K562 (cell line): ENCODE data around the gene HOXC11. TPM values are rescaled to one million over a fixed set of nuclear protein-coding genes. Genes with fewer than 3 reads are reported as not detected.

ENCODE experiments used
- ATAC-seq: fragments of 200-7000 bp; cut with Tn5 transposase; 3 replicates; pipeline ENCODE4 v1.9.1; 2020; ENCODE audit warnings: moderate library complexity
- BruUV-seq: library from RNA; stranded (reverse); fragments of 400-500 nt; replicated peaks from 2 replicates; lab custom pipeline; 2021; lab: Mats Ljungman, UMichigan
- CTCF ChIA-PET: fragments of 300-600 bp; formaldehyde crosslinking; extraction: SDS; loops from one replicate; lab custom pipeline; 2021; ENCODE audit warnings: low intra/inter-chr PET ratio; lab: Yijun Ruan, JAX
- POLR2A ChIA-PET: fragments of 300-600, 350-650 bp; sonication (Branson Sonifier 250); formaldehyde crosslinking; extraction: SDS; loops from one replicate; lab custom pipeline; 2021; ENCODE audit warnings: antibody characterized with exemption, inconsistent platforms; lab: Yijun Ruan, JAX
- DNase-seq, 4 experiments: peaks; one replicate each; pipeline versions ENCODE4 v3.0.0 to v3.0.0-alpha.2; 2011 to 2018; ENCODE audit warnings: low spot score in 3 of 4, mixed read lengths in 3 of 4; ENCODE audit errors: extremely low read depth in 1 of 4
- FAIRE-seq: peaks from 2 replicates; lab custom pipeline; 2011; peaks lifted over from hg19 to GRCh38; lab: Jason Lieb, UNC
- H2AFZ ChIP-seq: 2 replicates; pipeline ENCODE4 v1.6.0; 2011; ENCODE audit warnings: low read depth, low read length, control low read depth, inconsistent platforms
- H3K27ac ChIP-seq: fragments of 200-600 bp; 3 replicates; pipeline ENCODE4 v1.8.0; 2011; ENCODE audit warnings: low read depth, mild to moderate bottlenecking, control low read depth, inconsistent platforms, low read length, moderate library complexity, mixed read lengths; ENCODE audit errors: extremely low read depth
- H3K27me3 ChIP-seq, 2 experiments: fragments of 300-600 bp in 1 of 2; 2 replicates in 1 of 2; 3 replicates in 1 of 2; pipeline versions ENCODE4 v1.6.0 to v1.8.0; 2011; ENCODE audit warnings: inconsistent platforms in 2 of 2, low read length in 2 of 2, mild to moderate bottlenecking in 1 of 2, mixed read lengths in 1 of 2, moderate library complexity in 1 of 2; ENCODE audit not compliant: control insufficient read depth in 2 of 2, insufficient read depth in 2 of 2
- H3K36me3 ChIP-seq: fragments of 300-600 bp; 3 replicates; pipeline ENCODE4 v1.8.0; 2011; ENCODE audit warnings: mild to moderate bottlenecking, low read length, inconsistent platforms; ENCODE audit not compliant: control insufficient read depth, insufficient read depth
- H3K4me1 ChIP-seq, 2 experiments: fragments of 200-600 bp in 1 of 2; replicated peaks in 1 of 2; 2 replicates in 1 of 2; 3 replicates in 1 of 2; pipeline versions ENCODE4 v1.5.1 to v1.8.0; 2011; ENCODE audit warnings: inconsistent platforms in 2 of 2, low read length in 2 of 2, mild to moderate bottlenecking in 1 of 2, mixed read lengths in 1 of 2, moderate library complexity in 1 of 2; ENCODE audit not compliant: control insufficient read depth in 2 of 2, insufficient read depth in 2 of 2
- H3K4me2 ChIP-seq: 2 replicates; pipeline ENCODE4 v1.6.1; 2011; ENCODE audit warnings: low read length, control low read depth, inconsistent platforms, mixed read lengths; ENCODE audit not compliant: insufficient read depth
- H3K4me3 ChIP-seq: fragments of 200-600 bp; sonication (generic), shearing (Covaris generic); 2 replicates; pipeline ENCODE4 v1.5.1; 2016; ENCODE audit warnings: control low read depth, inconsistent platforms
- H3K79me2 ChIP-seq: fragments of 200-600 bp; 3 replicates; pipeline ENCODE4 v1.8.0; 2011; ENCODE audit warnings: low read length, inconsistent platforms; ENCODE audit not compliant: control insufficient read depth, insufficient read depth
- H3K9ac ChIP-seq, 2 experiments: 2 replicates each; pipeline versions ENCODE4 v1.6.0 to v1.6.1; 2011; ENCODE audit warnings: low read depth in 2 of 2, low read length in 2 of 2, control low read depth in 1 of 2, inconsistent platforms in 1 of 2, mild to moderate bottlenecking in 1 of 2, mixed read lengths in 1 of 2; ENCODE audit not compliant: insufficient read depth in 1 of 2
- H3K9me1 ChIP-seq: one replicate; pipeline ENCODE4 v1.6.0; 2011; ENCODE audit warnings: inconsistent platforms, mild to moderate bottlenecking, low read length, moderate library complexity; ENCODE audit not compliant: control insufficient read depth, insufficient read depth
- H3K9me3 ChIP-seq: replicated peaks from 2 replicates; pipeline ENCODE4 v1.5.1; 2011; ENCODE audit warnings: low read depth, low read length, inconsistent platforms; ENCODE audit not compliant: control insufficient read depth, insufficient read depth
- H4K20me1 ChIP-seq: replicated peaks from 2 replicates; pipeline ENCODE4 v1.6.1; 2011; ENCODE audit warnings: low read length, inconsistent platforms, mixed read lengths; ENCODE audit not compliant: control insufficient read depth, insufficient read depth
- CREBBP ChIP-seq: IDR thresholded peaks from one replicate; pipeline ENCODE4 v1.6.1; 2012; ENCODE audit warnings: low read depth, mild to moderate bottlenecking, control low read depth, inconsistent platforms, low read length
- E2F6 ChIP-seq, 2 experiments: IDR thresholded peaks; 2 replicates each; pipeline ENCODE4 v1.6.1; 2011; ENCODE audit warnings: borderline replicate concordance in 1 of 2, control low read depth in 1 of 2, low read depth in 1 of 2, low read length in 1 of 2, mild to moderate bottlenecking in 1 of 2, mixed read lengths in 1 of 2, moderate library complexity in 1 of 2; ENCODE audit not compliant: insufficient read depth in 1 of 2, insufficient read length in 1 of 2, poor library complexity in 1 of 2, severe bottlenecking in 1 of 2; ENCODE audit errors: extremely low read depth in 1 of 2
- FOSL1 ChIP-seq: fragments of 200-800 bp; sonication (Bioruptor generic); conservative IDR thresholded peaks from 2 replicates; pipeline ENCODE4 v1.6.1; 2016; ENCODE audit warnings: missing genetic modification characterization, missing compliant biosample characterization
- GTF2E2 ChIP-seq: fragments of 200-800 bp; sonication (Bioruptor generic); IDR thresholded peaks from 2 replicates; pipeline ENCODE4 v1.6.1; 2016; ENCODE audit warnings: missing genetic modification characterization, missing compliant biosample characterization
- GTF2F1 ChIP-seq: IDR thresholded peaks from 2 replicates; pipeline ENCODE4 v1.6.1; 2011; ENCODE audit warnings: low read depth, low read length, improper control_type of control experiment
- HNRNPL ChIP-seq: fragments of 200-400 bp; formaldehyde crosslinking; IDR thresholded peaks from 2 replicates; pipeline ENCODE4 v1.6.1; 2017; ENCODE audit warnings: low read depth, mild to moderate bottlenecking, low read length
- MCM2 ChIP-seq: fragments of 450-650 bp; IDR thresholded peaks from 2 replicates; pipeline ENCODE4 v1.6.1; 2017; ENCODE audit warnings: low read depth, mild to moderate bottlenecking
- NCOA4 ChIP-seq: fragments of 450-650 bp; IDR thresholded peaks from 2 replicates; pipeline ENCODE4 v1.6.1; 2018; ENCODE audit warnings: mild to moderate bottlenecking; ENCODE audit not compliant: partially characterized antibody
- NFATC3 ChIP-seq: fragments of 450-650 bp; IDR thresholded peaks from 2 replicates; pipeline ENCODE4 v1.6.1; 2017; ENCODE audit warnings: mild to moderate bottlenecking
- NR2C1 ChIP-seq, 2 experiments: fragments of 450-650 bp; IDR thresholded peaks; 2 replicates each; pipeline ENCODE4 v1.6.1; 2017; ENCODE audit warnings: mild to moderate bottlenecking in 2 of 2, antibody characterized with exemption in 1 of 2, inconsistent platforms in 1 of 2, missing compliant biosample characterization in 1 of 2, missing genetic modification characterization in 1 of 2
- PCBP1 ChIP-seq: fragments of 200-400 bp; formaldehyde crosslinking; IDR thresholded peaks from 2 replicates; pipeline ENCODE4 v1.6.1; 2018; ENCODE audit warnings: mild to moderate bottlenecking, low read depth, low read length; ENCODE audit not compliant: poor library complexity, severe bottlenecking
- PHTF2 ChIP-seq: fragments of 250-450 bp; sonication (Bioruptor Pico); IDR thresholded peaks from 2 replicates; pipeline ENCODE4 v1.5.0; 2021; ENCODE audit warnings: mild to moderate bottlenecking
- RBM17 ChIP-seq: fragments of 200-400 bp; formaldehyde crosslinking; IDR thresholded peaks from 2 replicates; pipeline ENCODE4 v1.6.1; 2017; ENCODE audit warnings: low read depth, mild to moderate bottlenecking, low read length, borderline replicate concordance
- RUNX1 ChIP-seq: sonication (generic); IDR thresholded peaks from 2 replicates; pipeline ENCODE4 v1.6.1; 2016; ENCODE audit warnings: antibody characterized with exemption, low read depth
- SLC30A9 ChIP-seq: fragments of 250-450 bp; sonication (Bioruptor Pico); IDR thresholded peaks from 2 replicates; pipeline ENCODE4 v1.8.0; 2022; ENCODE audit warnings: mild to moderate bottlenecking, moderate library complexity
- SREBF1 ChIP-seq: fragments of 150-350 bp; IDR thresholded peaks from 2 replicates; pipeline ENCODE4 v1.6.1; 2014; ENCODE audit warnings: antibody characterized with exemption, low read depth, low read length, borderline replicate concordance
- SRF ChIP-seq, 2 experiments: fragments of 250-450, 450-650 bp in 1 of 2; sonication (Bioruptor Pico) in 1 of 2; sonication (generic) in 1 of 2; formaldehyde crosslinking; IDR thresholded peaks; 2 replicates each; pipeline versions ENCODE4 v1.5.0 to v1.5.1; 2020 to 2022; ENCODE audit warnings: mild to moderate bottlenecking in 1 of 2, missing genetic modification reagents in 1 of 2
- ZKSCAN8 ChIP-seq: fragments of 200-800 bp; sonication (Bioruptor generic); IDR thresholded peaks from 2 replicates; pipeline ENCODE4 v1.6.1; 2016; ENCODE audit warnings: missing genetic modification characterization, missing compliant biosample characterization
- ZNF3 ChIP-seq: fragments of 250-450 bp; sonication (Bioruptor Pico); IDR thresholded peaks from 2 replicates; pipeline ENCODE4 v1.5.0; 2021; ENCODE audit warnings: mild to moderate bottlenecking, moderate library complexity
- ZNF589 ChIP-seq: fragments of 200-800 bp; sonication (Bioruptor generic); IDR thresholded peaks from 2 replicates; pipeline ENCODE4 v1.6.1; 2016; ENCODE audit warnings: low read depth, missing genetic modification characterization, missing compliant biosample characterization
- WGBS: fragments of 100-300 bp; shearing (Covaris generic); methylation state at CpG from one replicate; pipeline ENCODE4 v1.1.6; 2016; ENCODE audit warnings: low coverage, mixed read lengths; ENCODE audit not compliant: insufficient coverage; ENCODE audit errors: missing lambda C conversion rate; 5-methylcytosine and 5-hydroxymethylcytosine counted together
- in situ Hi-C: fragments of 300-500 bp; cut with MboI; formaldehyde crosslinking; loops from 4 replicates; pipeline ENCODE4 v1.15.0; 2018; ENCODE audit warnings: inconsistent platforms, mixed read lengths
- intact Hi-C: fragments of 100-400 bp; cut with micrococcal nuclease; formaldehyde crosslinking; loops from 2 replicates; pipeline ENCODE4 v1.14.2; 2022
- polyA plus RNA-seq, 8 experiments: library from polyadenylated mRNA; depleted of rRNA in 4 of 8; stranded (reverse) in 5 of 8; unstranded in 3 of 8; fragments of >200 nt; fragmentation: Nextera tagmentation in 2 of 8; fragmentation: Illumina TruSeq in 1 of 8; extraction: Ambion mirVana in 2 of 8; extraction: Trizol in 1 of 8; gene quantifications; 2 replicates each; pipeline versions ENCODE4 v1.2.1 to v1.2.3, GENCODE V29; 2011 to 2014; ENCODE audit warnings: inconsistent platforms in 1 of 8, missing spikeins in 1 of 8
- total RNA-seq, 7 experiments: library from RNA; depleted of rRNA in 6 of 7; stranded (reverse); fragments of >200 nt in 6 of 7; fragmentation: Illumina TruSeq in 2 of 7; extraction: Trizol in 2 of 7; gene quantifications; 2 replicates each; pipeline versions ENCODE4 v1.2.1 to v1.2.3, GENCODE V29; 2011 to 2021; ENCODE audit warnings: low replicate concordance in 1 of 7

HOXC11 gene
- total and polyA plus RNA-seq, 9 of the 15 experiments (the other 6 are each of a cell fraction or from before 2014, with no cell fraction given) = not detected

GRCh38 chr12:53935383-53936341, 37.3 kb upstream of the HOXC11 start:
- H3K4me2 ChIP-seq = no peak overlapping the region
- CTCF ChIA-PET = no interaction called here
- intact Hi-C loops = no loop called here
- TF ChIP-seq PCBP1 = no peak
- TF ChIP-seq GTF2F1 = no peak
- no peak for TF ChIP-seq SREBF1
- no peak for TF ChIP-seq MCM2
- TF ChIP-seq ZKSCAN8 (CRISPR knock-in tag) = no peak
- TF ChIP-seq FOSL1 (tag) = no peak
- TF ChIP-seq ZNF3 (CRISPR knock-in tag) = no peak
- TF ChIP-seq CREBBP = no peak
- TF ChIP-seq ZNF589 (CRISPR knock-in tag) = no peak
- TF ChIP-seq E2F6 (IDR thresholded peaks at IDR 0.05; ENCODE audit: borderline replicate concordance in 1 of 2, extremely low read depth in 1 of 2, insufficient read depth in 1 of 2, insufficient read length in 1 of 2, low read depth in 1 of 2, low read length in 1 of 2, poor library complexity in 1 of 2, severe bottlenecking in 1 of 2) = no peak
- no peak for TF ChIP-seq SLC30A9 (CRISPR knock-in tag)
- TF ChIP-seq NR2C1 (IDR thresholded peaks at IDR 0.05) = no peak
- no peak for TF ChIP-seq NR2C1 (tag; IDR thresholded peaks at IDR 0.05)
- no peak for TF ChIP-seq SRF (CRISPR knock-in tag; IDR thresholded peaks at IDR 0.05)
- TF ChIP-seq GTF2E2 (tag) = no peak
- TF ChIP-seq NFATC3 = no peak
- TF ChIP-seq RBM17 = no peak
- no peak for TF ChIP-seq PHTF2 (CRISPR knock-in tag)
- TF ChIP-seq NCOA4 = no peak
- TF ChIP-seq RUNX1 = no peak
- TF ChIP-seq HNRNPL = no peak
- POLR2A ChIA-PET = interaction anchor here (0.6 kb wide), 2 partner anchors 34 to 1369 kb away, joined by 3 to 4 read pairs; no protein-coding TSS in a partner anchor
- no TSS peak for BruUV-seq
- H3K4me3 ChIP-seq = no peak overlapping the region
- H3K36me3 ChIP-seq = no peaks in the 10 kb centered on the region
- no peaks in the 10 kb centered on the region for H3K9me1 ChIP-seq
- peaks cover 38 to 68% of the 10 kb centered on the region in 2 experiments for H3K27me3 ChIP-seq
- no peak overlapping the region for H2AFZ ChIP-seq
- no peak overlapping the region for H3K27ac ChIP-seq
- no peaks in the 10 kb centered on the region for H3K79me2 ChIP-seq
- no peak for DNase-seq
- no peak for FAIRE-seq
- H3K9ac ChIP-seq = no peak overlapping the region
- WGBS = 23% methylated on average over 44 of the region's 49 CpGs
- ATAC-seq = no peak
- peaks cover 0 to 24% of the 10 kb centered on the region in 2 experiments; a peak in 2 of 5 replicates for H3K4me1 ChIP-seq
- H4K20me1 ChIP-seq = no peaks in the 10 kb centered on the region
- in situ Hi-C loops = no loop called here
- no peaks in the 10 kb centered on the region for H3K9me3 ChIP-seq
